Measurements from ENCODE around the gene HKDC1. TPM values are rescaled to one million over a fixed set of nuclear protein-coding genes. Genes with fewer than 3 reads are reported as not detected.

Gene HKDC1
- total RNA-seq, 2 experiments from 2014 or later = 0.68 to 1.1 TPM

GRCh38 chr10:69202332-69202731, 17.8 kb upstream of the HKDC1 start:
- Mint-ChIP-seq H3K27ac (peak overlapping the region; percentile 67), H3K4me1 (peaks cover 43% of the 10 kb centered on the region), H3K27me3 (no peaks in the 10 kb centered on the region), H3K9me3 (no peaks in the 10 kb centered on the region), H3K36me3 (peaks cover 27% of the 10 kb centered on the region), H3K4me3 (no peak overlapping the region)
- DNase-seq (no peak), ATAC-seq (ENCODE audit: low read depth) (peak; percentile 44)
- POLR2A ChIA-PET = interaction anchor here (1.9 kb wide), 1 partner anchor 22 kb away, joined by 6 read pairs; the partner anchor contains the start of gene SUPV3L1

GRCh38 chr10:69208761-69209160, 11.4 kb upstream of the HKDC1 start:
- Mint-ChIP-seq H3K36me3 (peaks cover 42% of the 10 kb centered on the region), H3K9me3 (no peaks in the 10 kb centered on the region), H3K27ac (peak overlapping the region; percentile 51), H3K4me3 (no peak overlapping the region), H3K4me1 (peaks cover 35% of the 10 kb centered on the region), H3K27me3 (peaks cover 3% of the 10 kb centered on the region)
- DNase-seq (no peak), ATAC-seq (ENCODE audit: low read depth) (no peak)
- POLR2A ChIA-PET = no interaction called here

GRCh38 chr10:69209787-69210484, 10.2 kb upstream of the HKDC1 start:
- Mint-ChIP-seq H3K27ac (peak overlapping the region; percentile 40), H3K4me1 (peaks cover 39% of the 10 kb centered on the region), H3K9me3 (no peaks in the 10 kb centered on the region), H3K36me3 (peaks cover 42% of the 10 kb centered on the region), H3K4me3 (no peak overlapping the region), H3K27me3 (peaks cover 3% of the 10 kb centered on the region)
- DNase-seq (no peak), ATAC-seq (ENCODE audit: low read depth) (no peak)
- POLR2A ChIA-PET = interaction anchor here (0.5 kb wide), 1 partner anchor 208 kb away, joined by 3 read pairs; no protein-coding TSS in a partner anchor

GRCh38 chr10:69211104-69211503, 9.0 kb upstream of the HKDC1 start:
- POLR2A ChIA-PET = no interaction called here
- no peak overlapping the region for H3K27ac Mint-ChIP-seq
- peaks cover 40% of the 10 kb centered on the region for H3K4me1 Mint-ChIP-seq
- ATAC-seq (ENCODE audit: low read depth) = no peak
- H3K27me3 Mint-ChIP-seq = peaks cover 3% of the 10 kb centered on the region
- H3K36me3 Mint-ChIP-seq = peaks cover 38% of the 10 kb centered on the region
- H3K9me3 Mint-ChIP-seq = no peaks in the 10 kb centered on the region
- no peak overlapping the region for H3K4me3 Mint-ChIP-seq
- no peak for DNase-seq

GRCh38 chr10:69211524-69211923, 8.6 kb upstream of the HKDC1 start:
- peaks cover 41% of the 10 kb centered on the region for H3K4me1 Mint-ChIP-seq

GRCh38 chr10:69213591-69214311, 6.4 kb upstream of the HKDC1 start:
- DNase-seq (no peak), ATAC-seq (ENCODE audit: low read depth) (no peak)
- no peak overlapping the region for H3K4me3 Mint-ChIP-seq
- peaks cover 16% of the 10 kb centered on the region for H3K36me3 Mint-ChIP-seq
- H3K4me1 Mint-ChIP-seq = peaks cover 35% of the 10 kb centered on the region
- no peak overlapping the region for H3K27ac Mint-ChIP-seq
- POLR2A ChIA-PET = interaction anchor here (0.9 kb wide), 1 partner anchor 24 kb away, joined by 3 read pairs; no protein-coding TSS in a partner anchor
- no peaks in the 10 kb centered on the region for H3K9me3 Mint-ChIP-seq
- peaks cover 5% of the 10 kb centered on the region for H3K27me3 Mint-ChIP-seq

More at GRCh38 chr10:69211524-69211923, 8.6 kb upstream of the HKDC1 start:
- Mint-ChIP-seq H3K27me3 (peaks cover 3% of the 10 kb centered on the region), H3K27ac (no peak overlapping the region), H3K4me3 (no peak overlapping the region), H3K36me3 (peaks cover 34% of the 10 kb centered on the region), H3K9me3 (no peaks in the 10 kb centered on the region)
- ATAC-seq (ENCODE audit: low read depth) = no peak
- POLR2A ChIA-PET = no interaction called here
- DNase-seq = no peak

GRCh38 chr10:69214666-69215131, 5.4 kb upstream of the HKDC1 start:
- peaks cover 9% of the 10 kb centered on the region for H3K27me3 Mint-ChIP-seq
- no peak for ATAC-seq (ENCODE audit: low read depth)
- no peak for DNase-seq
- H3K4me1 Mint-ChIP-seq = peaks cover 35% of the 10 kb centered on the region
- H3K27ac Mint-ChIP-seq = peak overlapping the region; percentile 17
- peak overlapping the region; percentile 35 for H3K4me3 Mint-ChIP-seq
- peaks cover 8% of the 10 kb centered on the region for H3K36me3 Mint-ChIP-seq
- H3K9me3 Mint-ChIP-seq = no peaks in the 10 kb centered on the region
- POLR2A ChIA-PET = interaction anchor here (0.6 to 2.7 kb wide), 5 partner anchors 9 to 209 kb away, joined by 3 to 22 read pairs (median 5); partner anchors contain the start of gene SUPV3L1

- POLR2A ChIA-PET = interaction anchor here (0.6 to 2.7 kb wide), 5 partner anchors 10 to 208 kb away, joined by 3 to 22 read pairs (median 5); partner anchors contain the start of gene SUPV3L1
Measured at GRCh38 chr10:69215405-69216171, 4.5 kb upstream of the HKDC1 start.

GRCh38 chr10:69216577-69217118, 3.5 kb upstream of the HKDC1 start:
- peaks cover 3% of the 10 kb centered on the region for H3K36me3 Mint-ChIP-seq
- DNase-seq = no peak
- peaks cover 34% of the 10 kb centered on the region for H3K4me1 Mint-ChIP-seq
- H3K27me3 Mint-ChIP-seq = peaks cover 10% of the 10 kb centered on the region
- no peak overlapping the region for H3K4me3 Mint-ChIP-seq
- ATAC-seq (ENCODE audit: low read depth) = no peak
- H3K9me3 Mint-ChIP-seq = no peaks in the 10 kb centered on the region
- POLR2A ChIA-PET = interaction anchor here (1.5 to 2.7 kb wide), 3 partner anchors 9 to 12 kb away, joined by 5 to 22 read pairs (median 12); no protein-coding TSS in a partner anchor
- no peak overlapping the region for H3K27ac Mint-ChIP-seq

More at GRCh38 chr10:69215405-69216171, 4.5 kb upstream of the HKDC1 start:
- H3K27ac Mint-ChIP-seq = peak overlapping the region; percentile 86
- peaks cover 10% of the 10 kb centered on the region for H3K27me3 Mint-ChIP-seq
- peaks cover 31% of the 10 kb centered on the region for H3K4me1 Mint-ChIP-seq
- DNase-seq = no peak
- H3K4me3 Mint-ChIP-seq = peak overlapping the region; percentile 78
- H3K36me3 Mint-ChIP-seq = peaks cover 3% of the 10 kb centered on the region
- ATAC-seq (ENCODE audit: low read depth) = peak; percentile 81
- H3K9me3 Mint-ChIP-seq = no peaks in the 10 kb centered on the region

- peaks cover 38% of the 10 kb centered on the region for H3K4me1 Mint-ChIP-seq
Measured at GRCh38 chr10:69217119-69217754, 2.9 kb upstream of the HKDC1 start.

GRCh38 chr10:69218831-69219230, 1.3 kb upstream of the HKDC1 start:
- H3K27ac Mint-ChIP-seq = no peak overlapping the region
- H3K4me3 Mint-ChIP-seq = no peak overlapping the region
- no peak for ATAC-seq (ENCODE audit: low read depth)
- peaks cover 44% of the 10 kb centered on the region for H3K4me1 Mint-ChIP-seq
- peaks cover 6% of the 10 kb centered on the region for H3K27me3 Mint-ChIP-seq
- DNase-seq = no peak
- H3K36me3 Mint-ChIP-seq = no peaks in the 10 kb centered on the region
- H3K9me3 Mint-ChIP-seq = no peaks in the 10 kb centered on the region
- POLR2A ChIA-PET = no interaction called here

More at GRCh38 chr10:69217119-69217754, 2.9 kb upstream of the HKDC1 start:
- H3K27ac Mint-ChIP-seq = no peak overlapping the region
- H3K36me3 Mint-ChIP-seq = peaks cover 3% of the 10 kb centered on the region
- ATAC-seq (ENCODE audit: low read depth) (no peak), DNase-seq (no peak)
- H3K27me3 Mint-ChIP-seq = peaks cover 10% of the 10 kb centered on the region
- H3K4me3 Mint-ChIP-seq = no peak overlapping the region
- POLR2A ChIA-PET = interaction anchor here (2.5 kb wide), 1 partner anchor 12 kb away, joined by 22 read pairs; no protein-coding TSS in a partner anchor
- H3K9me3 Mint-ChIP-seq = no peaks in the 10 kb centered on the region

- no peaks in the 10 kb centered on the region for H3K9me3 Mint-ChIP-seq
- H3K4me1 Mint-ChIP-seq = peaks cover 41% of the 10 kb centered on the region
- ATAC-seq (ENCODE audit: low read depth) (no peak), DNase-seq (no peak)
- H3K36me3 Mint-ChIP-seq = no peaks in the 10 kb centered on the region
- no peak overlapping the region for H3K4me3 Mint-ChIP-seq
- H3K27ac Mint-ChIP-seq = peak overlapping the region; percentile 71
- POLR2A ChIA-PET = interaction anchor here (0.5 kb wide), 1 partner anchor 950 kb away, joined by 4 read pairs; no protein-coding TSS in a partner anchor
- peaks cover 6% of the 10 kb centered on the region for H3K27me3 Mint-ChIP-seq
Measured at GRCh38 chr10:69220507-69220906, 375 bp downstream of the HKDC1 start.

All from activated naive CD8-positive, alpha-beta T cell treated with anti-CD3 and anti-CD28 coated beads, Interleukin-2, amount 10 ng/mL, durations not matched to agents 7 days and 5 days (primary cell).